ENCODE measurements around the gene POLE.

DNA sequence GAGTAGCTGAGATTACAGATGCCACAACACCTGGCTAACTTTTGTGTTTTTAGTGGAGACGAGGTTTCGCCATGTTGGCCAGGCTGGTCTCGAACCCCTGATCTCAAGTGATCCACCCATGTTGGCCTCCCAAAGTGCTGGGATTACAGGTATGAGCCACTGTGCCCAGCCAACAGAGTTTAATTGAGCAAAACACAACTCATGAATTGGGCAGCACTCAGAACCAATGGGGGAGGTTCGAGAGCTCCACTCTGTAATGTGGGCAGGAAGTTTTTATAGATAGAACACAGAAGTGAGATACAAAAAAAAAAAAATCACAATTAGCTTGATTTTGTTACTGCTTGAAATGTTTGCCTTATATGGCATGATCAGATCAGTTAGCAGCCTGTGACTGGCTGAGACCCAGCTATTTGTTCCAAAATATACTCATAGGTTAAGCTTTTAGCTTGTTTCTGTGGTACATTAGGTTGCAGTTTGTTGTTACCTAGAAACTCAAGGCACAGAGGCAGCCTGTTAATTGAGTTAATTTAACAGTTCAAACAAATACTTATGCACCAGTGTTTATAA lies 69.9 kb downstream of the POLE start:
- TF ChIP-seq, protein P1, sequence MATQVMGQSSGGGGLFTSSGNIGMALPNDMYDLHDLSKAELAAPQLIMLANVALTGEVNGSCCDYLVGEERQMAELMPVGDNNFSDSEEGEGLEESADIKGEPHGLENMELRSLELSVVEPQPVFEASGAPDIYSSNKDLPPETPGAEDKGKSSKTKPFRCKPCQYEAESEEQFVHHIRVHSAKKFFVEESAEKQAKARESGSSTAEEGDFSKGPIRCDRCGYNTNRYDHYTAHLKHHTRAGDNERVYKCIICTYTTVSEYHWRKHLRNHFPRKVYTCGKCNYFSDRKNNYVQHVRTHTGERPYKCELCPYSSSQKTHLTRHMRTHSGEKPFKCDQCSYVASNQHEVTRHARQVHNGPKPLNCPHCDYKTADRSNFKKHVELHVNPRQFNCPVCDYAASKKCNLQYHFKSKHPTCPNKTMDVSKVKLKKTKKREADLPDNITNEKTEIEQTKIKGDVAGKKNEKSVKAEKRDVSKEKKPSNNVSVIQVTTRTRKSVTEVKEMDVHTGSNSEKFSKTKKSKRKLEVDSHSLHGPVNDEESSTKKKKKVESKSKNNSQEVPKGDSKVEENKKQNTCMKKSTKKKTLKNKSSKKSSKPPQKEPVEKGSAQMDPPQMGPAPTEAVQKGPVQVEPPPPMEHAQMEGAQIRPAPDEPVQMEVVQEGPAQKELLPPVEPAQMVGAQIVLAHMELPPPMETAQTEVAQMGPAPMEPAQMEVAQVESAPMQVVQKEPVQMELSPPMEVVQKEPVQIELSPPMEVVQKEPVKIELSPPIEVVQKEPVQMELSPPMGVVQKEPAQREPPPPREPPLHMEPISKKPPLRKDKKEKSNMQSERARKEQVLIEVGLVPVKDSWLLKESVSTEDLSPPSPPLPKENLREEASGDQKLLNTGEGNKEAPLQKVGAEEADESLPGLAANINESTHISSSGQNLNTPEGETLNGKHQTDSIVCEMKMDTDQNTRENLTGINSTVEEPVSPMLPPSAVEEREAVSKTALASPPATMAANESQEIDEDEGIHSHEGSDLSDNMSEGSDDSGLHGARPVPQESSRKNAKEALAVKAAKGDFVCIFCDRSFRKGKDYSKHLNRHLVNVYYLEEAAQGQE (IDR thresholded peaks at IDR 0.05; ENCODE audit: low read depth): no peak
- TF ChIP-seq, protein P2, sequence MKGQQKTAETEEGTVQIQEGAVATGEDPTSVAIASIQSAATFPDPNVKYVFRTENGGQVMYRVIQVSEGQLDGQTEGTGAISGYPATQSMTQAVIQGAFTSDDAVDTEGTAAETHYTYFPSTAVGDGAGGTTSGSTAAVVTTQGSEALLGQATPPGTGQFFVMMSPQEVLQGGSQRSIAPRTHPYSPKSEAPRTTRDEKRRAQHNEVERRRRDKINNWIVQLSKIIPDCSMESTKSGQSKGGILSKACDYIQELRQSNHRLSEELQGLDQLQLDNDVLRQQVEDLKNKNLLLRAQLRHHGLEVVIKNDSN (IDR thresholded peaks at IDR 0.05): no peak
- no peak for TF ChIP-seq EGR1 (IDR thresholded peaks at IDR 0.05)
- no peak for TF ChIP-seq CEBPB (IDR thresholded peaks at IDR 0.05)
- TF ChIP-seq CREB1 (IDR thresholded peaks at IDR 0.05; ENCODE audit: low read depth): no peak
- no peak for TF ChIP-seq TAF1 (IDR thresholded peaks at IDR 0.05; ENCODE audit: low read depth)
- no peak for TF ChIP-seq YY1 (IDR thresholded peaks at IDR 0.05; ENCODE audit: low read depth)
- TF ChIP-seq, protein P3, sequence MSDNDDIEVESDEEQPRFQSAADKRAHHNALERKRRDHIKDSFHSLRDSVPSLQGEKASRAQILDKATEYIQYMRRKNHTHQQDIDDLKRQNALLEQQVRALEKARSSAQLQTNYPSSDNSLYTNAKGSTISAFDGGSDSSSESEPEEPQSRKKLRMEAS (IDR thresholded peaks at IDR 0.05): no peak
- no peak for TF ChIP-seq EP300 (IDR thresholded peaks at IDR 0.05; ENCODE audit: borderline replicate concordance)
- TF ChIP-seq RAD21 (IDR thresholded peaks at IDR 0.05; ENCODE audit: low read depth): no peak
- TF ChIP-seq TCF12 (IDR thresholded peaks at IDR 0.05; ENCODE audit: low read depth): no peak

Measured in Ishikawa (cell line).